OCI-LY1 (cell line): Measurements from ENCODE around the gene CCDC154.

ENCODE experiments used
- H2AFZ ChIP-seq: fragments of 200-600 bp; sonication (generic), shearing (Covaris generic); 2 replicates; pipeline ENCODE4 v1.6.0; 2014; ENCODE audit warnings: antibody characterized with exemption, mild to moderate bottlenecking, low read length
- H3F3A ChIP-seq: fragments of 200-600 bp; sonication (generic), shearing (Covaris generic); 2 replicates; pipeline ENCODE4 v1.6.0; 2014; ENCODE audit warnings: mild to moderate bottlenecking, antibody characterized with exemption, low read length, moderate library complexity; ENCODE audit not compliant: insufficient read depth
- H3K27ac ChIP-seq: fragments of 200-600 bp; sonication (generic); 2 replicates; pipeline ENCODE4 v1.5.1; 2014; ENCODE audit warnings: low read length, mixed run types, mild to moderate bottlenecking, low read depth; ENCODE audit not compliant: poor library complexity, severe bottlenecking
- H3K27me3 ChIP-seq: fragments of 200-600 bp; sonication (generic); 2 replicates; pipeline ENCODE4 v1.6.0; 2014; ENCODE audit warnings: antibody characterized with exemption, mild to moderate bottlenecking, low read length, moderate library complexity; ENCODE audit not compliant: insufficient read depth
- H3K36me3 ChIP-seq: fragments of 200-600 bp; sonication (generic); 2 replicates; pipeline ENCODE4 v1.6.1; 2014; ENCODE audit warnings: mild to moderate bottlenecking, antibody characterized with exemption, low read length, moderate library complexity, mixed read lengths; ENCODE audit not compliant: insufficient read depth
- H3K4me1 ChIP-seq: fragments of 200-600 bp; sonication (generic); 2 replicates; pipeline ENCODE4 v1.5.1; 2014; ENCODE audit warnings: mild to moderate bottlenecking, low read length, moderate library complexity; ENCODE audit not compliant: insufficient read depth, severe bottlenecking
- H3K4me2 ChIP-seq: fragments of 200-600 bp; sonication (generic), shearing (Covaris generic); 2 replicates; pipeline ENCODE4 v1.6.1; 2014; ENCODE audit warnings: low read length
- H3K4me3 ChIP-seq: fragments of 200-600 bp; sonication (generic); 2 replicates; pipeline ENCODE4 v1.5.1; 2014; ENCODE audit warnings: low read length, low read depth, mild to moderate bottlenecking, mixed read lengths; ENCODE audit not compliant: poor library complexity, severe bottlenecking
- H3K79me2 ChIP-seq: fragments of 200-600 bp; shearing (Covaris generic); 2 replicates; pipeline ENCODE4 v1.6.1; 2016; ENCODE audit warnings: mixed run types, low read length, mixed read lengths; ENCODE audit not compliant: insufficient read depth
- H3K9ac ChIP-seq: fragments of 200-600 bp; sonication (generic), shearing (Covaris generic); 2 replicates; pipeline ENCODE4 v1.6.1; 2014; ENCODE audit warnings: mild to moderate bottlenecking, low read length, mixed read lengths
- H3K9me2 ChIP-seq: fragments of 200-600 bp; sonication (generic), shearing (Covaris generic); 2 replicates; pipeline ENCODE4 v1.6.1; 2014; ENCODE audit warnings: low read depth, mild to moderate bottlenecking, low read length, mixed read lengths
- H3K9me3 ChIP-seq: fragments of 200-600 bp; shearing (Covaris generic); 2 replicates; pipeline ENCODE4 v1.6.1; 2014; ENCODE audit warnings: low read length, mixed read lengths
- H4K20me1 ChIP-seq: fragments of 200-600 bp; sonication (generic), shearing (Covaris generic); 2 replicates; pipeline ENCODE4 v1.6.0; 2016; ENCODE audit warnings: mild to moderate bottlenecking, low read length; ENCODE audit not compliant: insufficient read depth
- EZH2 ChIP-seq: fragments of 200-600 bp; sonication (generic), shearing (Covaris generic); IDR thresholded peaks from 2 replicates; pipeline ENCODE4 v1.8.0; 2017; ENCODE audit warnings: borderline replicate concordance, mixed run types, mild to moderate bottlenecking, antibody characterized with exemption, low read length, moderate library complexity, mixed read lengths
- TF ChIP-seq, protein P1 (sequence below): fragments of 200-600 bp; sonication (generic), shearing (Covaris generic); IDR thresholded peaks from 2 replicates; pipeline ENCODE4 v1.5.1; 2017; ENCODE audit warnings: mild to moderate bottlenecking, antibody characterized with exemption, low read length, moderate library complexity, mixed read lengths

Gene CCDC154

GRCh38 chr16:1426734-1427471 lies 17.5 kb downstream of the CCDC154 start:
- H3K4me2 ChIP-seq: no peak overlapping the region
- H3K4me3 ChIP-seq: no peak overlapping the region
- no peaks in the 10 kb centered on the region for H3K9me2 ChIP-seq
- peaks cover 17% of the 10 kb centered on the region for H3K27me3 ChIP-seq
- no peaks in the 10 kb centered on the region; the same call in 1 of the 2 replicates for H3K36me3 ChIP-seq
- no peak overlapping the region for H2AFZ ChIP-seq
- no peaks in the 10 kb centered on the region for H3K79me2 ChIP-seq
- H3K9ac ChIP-seq: no peak overlapping the region
- H4K20me1 ChIP-seq: no peaks in the 10 kb centered on the region
- no peak overlapping the region for H3K27ac ChIP-seq
- H3F3A ChIP-seq: no peaks in the 10 kb centered on the region
- TF ChIP-seq, protein P1, sequence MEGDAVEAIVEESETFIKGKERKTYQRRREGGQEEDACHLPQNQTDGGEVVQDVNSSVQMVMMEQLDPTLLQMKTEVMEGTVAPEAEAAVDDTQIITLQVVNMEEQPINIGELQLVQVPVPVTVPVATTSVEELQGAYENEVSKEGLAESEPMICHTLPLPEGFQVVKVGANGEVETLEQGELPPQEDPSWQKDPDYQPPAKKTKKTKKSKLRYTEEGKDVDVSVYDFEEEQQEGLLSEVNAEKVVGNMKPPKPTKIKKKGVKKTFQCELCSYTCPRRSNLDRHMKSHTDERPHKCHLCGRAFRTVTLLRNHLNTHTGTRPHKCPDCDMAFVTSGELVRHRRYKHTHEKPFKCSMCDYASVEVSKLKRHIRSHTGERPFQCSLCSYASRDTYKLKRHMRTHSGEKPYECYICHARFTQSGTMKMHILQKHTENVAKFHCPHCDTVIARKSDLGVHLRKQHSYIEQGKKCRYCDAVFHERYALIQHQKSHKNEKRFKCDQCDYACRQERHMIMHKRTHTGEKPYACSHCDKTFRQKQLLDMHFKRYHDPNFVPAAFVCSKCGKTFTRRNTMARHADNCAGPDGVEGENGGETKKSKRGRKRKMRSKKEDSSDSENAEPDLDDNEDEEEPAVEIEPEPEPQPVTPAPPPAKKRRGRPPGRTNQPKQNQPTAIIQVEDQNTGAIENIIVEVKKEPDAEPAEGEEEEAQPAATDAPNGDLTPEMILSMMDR: no peak
- TF ChIP-seq EZH2: no peak
- H3K4me1 ChIP-seq: no peaks in the 10 kb centered on the region
- no peaks in the 10 kb centered on the region for H3K9me3 ChIP-seq

- Histone ChIP-seq H3K4me2 (no peak overlapping the region), H2AFZ (no peak overlapping the region), H3K27ac (no peak overlapping the region), H3K9me3 (no peaks in the 10 kb centered on the region), H4K20me1 (no peaks in the 10 kb centered on the region), H3K4me1 (peaks cover 5% of the 10 kb centered on the region), H3K79me2 (no peaks in the 10 kb centered on the region), H3K4me3 (no peak overlapping the region), H3F3A (no peaks in the 10 kb centered on the region), H3K27me3 (peaks cover 17% of the 10 kb centered on the region), H3K9ac (no peak overlapping the region), H3K9me2 (no peaks in the 10 kb centered on the region), H3K36me3 (no peaks in the 10 kb centered on the region; the same call in 1 of the 2 replicates)
- TF ChIP-seq, protein P1: no peak
- TF ChIP-seq EZH2: no peak
Measured at GRCh38 chr16:1425616-1426370, 18.6 kb downstream of the CCDC154 start.

- Histone ChIP-seq H3K36me3 (no peaks in the 10 kb centered on the region; the same call in 1 of the 2 replicates), H3K9me2 (no peaks in the 10 kb centered on the region), H3K27ac (no peak overlapping the region), H3K9ac (no peak overlapping the region), H3K27me3 (peaks cover 17% of the 10 kb centered on the region), H3K4me1 (peaks cover 16% of the 10 kb centered on the region), H4K20me1 (no peaks in the 10 kb centered on the region), H3K4me2 (no peak overlapping the region), H2AFZ (no peak overlapping the region), H3K4me3 (no peak overlapping the region), H3K79me2 (peaks cover 11% of the 10 kb centered on the region), H3F3A (no peaks in the 10 kb centered on the region), H3K9me3 (no peaks in the 10 kb centered on the region)
- TF ChIP-seq, protein P1: no peak
- no peak for TF ChIP-seq EZH2
Measured at GRCh38 chr16:1424028-1424427, 20.3 kb downstream of the CCDC154 start.
